SJSA1 (cell line): ENCODE measurements around the gene LZTR1. TPM values are rescaled to one million over a fixed set of nuclear protein-coding genes. Genes with fewer than 3 reads are reported as not detected.

Experiments used
- DNase-seq, 2 experiments: peaks; one replicate each; pipeline ENCODE4 v3.0.0-alpha.2; 2015 to 2020; ENCODE audit warnings: low spot score in 2 of 2, low read depth in 1 of 2
- H3K27ac ChIP-seq: fragments of 250-450 bp; sonication (Bioruptor Pico); 2 replicates; pipeline ENCODE4 v1.5.1; 2020; ENCODE audit warnings: mild to moderate bottlenecking, moderate library complexity
- H3K27me3 ChIP-seq: fragments of 250-450 bp; sonication (Bioruptor Pico); replicated peaks from 2 replicates; pipeline ENCODE4 v1.5.1; 2020; ENCODE audit warnings: mild to moderate bottlenecking, moderate library complexity
- H3K36me3 ChIP-seq: fragments of 250-450 bp; sonication (Bioruptor Pico); 2 replicates; pipeline ENCODE4 v1.5.1; 2020; ENCODE audit warnings: mild to moderate bottlenecking
- H3K4me1 ChIP-seq: fragments of 250-450 bp; sonication (Bioruptor Pico); replicated peaks from 2 replicates; pipeline ENCODE4 v1.6.1; 2021; ENCODE audit warnings: mild to moderate bottlenecking
- H3K4me3 ChIP-seq: fragments of 250-450 bp; sonication (Bioruptor Pico); 2 replicates; pipeline ENCODE4 v1.5.1; 2020; ENCODE audit warnings: mild to moderate bottlenecking
- H3K9me3 ChIP-seq: fragments of 250-450 bp; sonication (Bioruptor Pico); replicated peaks from 2 replicates; pipeline ENCODE4 v1.5.1; 2020; ENCODE audit warnings: mild to moderate bottlenecking
- total RNA-seq: library from RNA; depleted of rRNA; stranded (reverse); fragments of >200 nt; shearing (Covaris generic); gene quantifications from 2 replicates; pipeline ENCODE4 v1.2.3, GENCODE V29; 2014

The LZTR1 gene
- total RNA-seq, 1 experiment from 2014 or later = 21.9 TPM

DNA sequence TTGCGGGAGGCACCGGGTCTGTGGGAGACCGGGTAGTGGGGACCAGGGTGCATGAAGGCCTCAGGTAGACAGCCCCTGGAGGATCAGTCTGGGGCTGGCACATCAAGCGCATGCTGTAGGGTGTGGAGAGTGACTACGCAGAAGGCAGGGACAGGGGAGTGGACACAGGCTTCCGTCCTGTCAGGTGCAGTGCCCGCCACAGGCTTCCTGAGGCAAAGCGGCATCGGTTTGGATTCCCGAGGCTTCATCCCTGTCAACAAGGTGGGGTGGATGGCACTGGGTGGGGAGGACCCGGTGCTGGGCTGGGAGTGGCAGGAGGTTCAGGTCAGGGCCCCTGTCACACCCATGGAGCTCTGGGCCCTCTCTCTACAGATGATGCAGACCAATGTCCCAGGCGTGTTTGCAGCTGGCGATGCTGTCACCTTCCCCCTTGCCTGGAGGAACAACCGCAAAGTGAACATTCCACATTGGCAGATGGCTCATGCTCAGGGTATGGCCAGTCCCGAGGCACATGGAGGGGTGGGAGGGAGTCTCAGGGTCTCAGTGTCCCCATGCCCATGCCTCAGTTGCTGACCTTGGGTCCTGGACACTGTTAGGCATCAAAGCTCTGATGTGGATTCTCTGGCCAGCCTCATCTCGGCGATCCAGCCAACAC lies 4.5 kb upstream of the LZTR1 start:
- no peak for DNase-seq
- Histone ChIP-seq H3K4me1 (peaks cover 20% of the 10 kb centered on the region), H3K4me3 (no peak overlapping the region), H3K36me3 (peaks cover 8% of the 10 kb centered on the region), H3K27me3 (no peaks in the 10 kb centered on the region), H3K9me3 (peaks cover 10% of the 10 kb centered on the region; the same call in 1 of the 2 replicates), H3K27ac (no peak overlapping the region)

DNA sequence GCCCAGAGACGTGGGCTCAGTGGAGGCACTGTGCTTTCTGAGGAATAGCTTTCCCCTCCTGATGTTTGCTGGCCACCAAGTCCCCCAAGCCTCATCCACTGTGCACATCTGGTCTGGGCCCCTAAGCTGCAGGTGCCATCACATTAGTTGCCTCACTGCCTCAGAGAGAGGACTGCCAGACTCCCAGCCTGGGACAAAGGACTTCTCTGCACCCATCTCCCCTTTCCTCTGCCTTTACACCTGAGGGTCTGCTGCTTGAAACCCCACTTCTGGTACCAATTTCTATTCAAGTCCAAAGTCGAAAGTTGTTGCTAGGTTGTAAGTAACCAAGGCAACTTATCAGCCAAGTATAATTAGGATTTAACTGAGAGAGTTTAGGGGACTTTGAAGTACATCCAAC lies 3.7 kb upstream of the LZTR1 start:
- H3K36me3 ChIP-seq = peaks cover 8% of the 10 kb centered on the region

DNA sequence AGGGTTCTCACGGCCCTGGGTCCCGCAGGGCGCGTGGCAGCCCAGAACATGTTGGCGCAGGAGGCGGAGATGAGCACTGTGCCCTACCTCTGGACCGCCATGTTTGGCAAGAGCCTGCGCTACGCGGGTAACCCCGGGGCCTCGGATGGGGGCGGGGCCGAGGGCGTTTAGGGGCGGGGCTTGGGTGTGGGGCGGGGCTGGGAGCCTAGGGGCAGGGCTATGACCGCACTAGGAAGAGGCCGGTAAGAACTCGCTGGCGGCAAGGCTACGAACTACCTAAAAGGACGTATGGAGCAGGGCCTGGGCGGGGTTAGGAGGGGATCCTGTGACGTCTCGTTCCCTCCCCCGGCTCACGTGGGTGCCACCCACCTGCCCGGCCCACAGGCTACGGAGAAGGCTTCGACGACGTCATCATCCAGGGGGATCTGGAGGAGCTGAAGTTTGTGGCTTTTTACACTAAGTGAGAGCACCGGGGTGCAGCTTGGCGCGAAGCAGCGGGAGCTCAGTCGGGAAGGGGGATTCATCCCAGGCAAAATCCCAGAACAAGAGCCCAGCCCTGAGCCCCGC lies 2.8 kb upstream of the LZTR1 start:
- peaks cover 10% of the 10 kb centered on the region; the same call in 1 of the 2 replicates for H3K9me3 ChIP-seq
- peaks cover 13% of the 10 kb centered on the region for H3K36me3 ChIP-seq
- peaks cover 24% of the 10 kb centered on the region for H3K4me1 ChIP-seq
- DNase-seq = no peak
- H3K27me3 ChIP-seq = no peaks in the 10 kb centered on the region
- no peak overlapping the region for H3K4me3 ChIP-seq
- no peak overlapping the region for H3K27ac ChIP-seq

More for the DNA sequence above, 3.7 kb upstream of the LZTR1 start:
- H3K9me3 ChIP-seq = peaks cover 10% of the 10 kb centered on the region; the same call in 1 of the 2 replicates
- peaks cover 24% of the 10 kb centered on the region for H3K4me1 ChIP-seq
- H3K4me3 ChIP-seq = no peak overlapping the region
- no peaks in the 10 kb centered on the region for H3K27me3 ChIP-seq
- DNase-seq = no peak
- no peak overlapping the region for H3K27ac ChIP-seq

DNA sequence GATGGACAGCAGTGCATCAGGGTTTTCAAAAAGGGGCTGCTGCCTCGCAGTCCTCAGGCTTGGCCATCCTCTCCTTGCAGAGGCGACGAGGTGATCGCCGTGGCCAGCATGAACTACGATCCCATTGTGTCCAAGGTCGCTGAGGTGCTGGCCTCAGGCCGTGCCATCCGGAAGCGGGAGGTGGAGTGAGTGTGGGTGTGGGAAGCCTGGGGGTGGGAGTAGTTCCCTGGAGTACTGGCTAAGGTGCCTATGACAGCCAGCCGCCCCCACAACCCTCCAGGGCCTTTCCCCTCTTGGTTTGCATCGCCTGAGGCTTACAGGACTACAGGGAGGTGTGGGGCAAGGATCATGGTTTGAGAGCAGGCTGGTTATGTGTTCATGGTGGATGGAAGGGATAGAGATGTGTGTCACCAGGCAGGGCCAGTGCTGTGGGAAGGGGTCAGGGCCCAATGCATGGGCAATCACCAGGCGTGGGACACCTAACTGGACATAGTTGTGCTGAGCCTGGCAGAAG lies 2.1 kb upstream of the LZTR1 start:
- peaks cover 15% of the 10 kb centered on the region for H3K36me3 ChIP-seq
- no peaks in the 10 kb centered on the region for H3K27me3 ChIP-seq
- no peak overlapping the region for H3K27ac ChIP-seq
- peaks cover 24% of the 10 kb centered on the region for H3K4me1 ChIP-seq
- H3K9me3 ChIP-seq = peaks cover 10% of the 10 kb centered on the region; the same call in 1 of the 2 replicates
- H3K4me3 ChIP-seq = no peak overlapping the region
- DNase-seq = no peak

DNA sequence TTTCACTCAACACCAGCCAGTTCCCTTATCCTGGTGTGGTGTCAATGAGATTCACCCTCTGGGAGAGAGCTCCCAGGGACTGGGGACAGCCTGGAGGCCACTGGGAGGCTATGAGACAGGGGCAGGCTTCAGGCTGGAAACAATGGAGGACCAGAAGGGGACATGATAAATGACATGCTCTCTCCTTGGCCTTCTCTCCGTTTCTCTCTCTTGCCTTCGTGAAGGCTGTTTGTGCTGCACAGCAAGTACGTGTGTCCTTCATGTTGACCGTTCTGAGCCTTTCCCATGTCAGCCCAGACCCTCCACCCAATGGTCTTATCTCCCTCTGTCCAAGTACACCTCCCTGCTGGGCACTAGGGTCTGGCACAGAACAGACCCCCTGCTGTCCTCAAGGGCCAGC lies 1.6 kb upstream of the LZTR1 start:
- DNase-seq = no peak
- Histone ChIP-seq H3K27me3 (no peaks in the 10 kb centered on the region), H3K36me3 (peaks cover 15% of the 10 kb centered on the region), H3K27ac (no peak overlapping the region), H3K4me3 (no peak overlapping the region), H3K4me1 (peaks cover 24% of the 10 kb centered on the region), H3K9me3 (peaks cover 10% of the 10 kb centered on the region; the same call in 1 of the 2 replicates)

DNA sequence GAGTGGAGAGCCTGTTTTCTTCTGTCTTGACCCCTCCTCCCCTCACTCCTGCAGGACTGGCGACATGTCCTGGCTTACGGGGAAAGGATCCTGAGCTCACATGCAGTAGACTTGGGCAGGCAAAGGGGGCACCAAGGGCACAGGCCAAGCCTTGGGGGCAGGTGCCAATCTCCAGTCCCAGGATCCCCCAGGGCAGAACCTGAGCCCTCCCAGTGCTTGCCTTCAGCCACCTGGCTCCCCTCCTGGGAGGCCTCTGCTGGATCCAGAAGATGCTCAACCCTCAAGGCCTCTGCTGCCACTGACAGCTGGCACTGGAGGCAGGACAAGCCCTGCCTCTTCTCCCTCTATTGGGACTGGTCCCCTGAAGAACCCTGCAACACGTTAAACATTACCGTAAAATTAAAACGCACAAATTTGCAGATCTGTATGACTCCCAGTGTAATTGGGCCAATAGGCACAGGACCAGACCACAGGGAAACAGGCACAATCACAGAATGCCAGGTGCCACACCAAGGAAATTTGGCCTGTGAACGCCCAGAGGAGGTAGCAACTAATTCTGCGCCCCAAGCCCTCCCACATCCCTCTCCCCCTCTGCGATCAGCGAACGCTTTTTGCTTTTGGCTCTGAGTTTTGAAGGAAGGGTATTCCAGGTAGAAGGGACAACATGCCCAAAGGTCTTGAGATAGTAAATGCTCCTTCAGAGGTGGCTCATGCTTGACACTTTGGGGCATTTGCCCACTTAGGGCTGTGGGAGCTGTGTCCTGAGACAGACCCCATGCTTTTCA lies 967 bp upstream of the LZTR1 start:
- Histone ChIP-seq H3K4me3 (peak overlapping the region; percentile 91), H3K27ac (peak overlapping the region; percentile 64), H3K9me3 (peaks cover 10% of the 10 kb centered on the region; the same call in 1 of the 2 replicates), H3K36me3 (peaks cover 18% of the 10 kb centered on the region), H3K4me1 (peaks cover 24% of the 10 kb centered on the region), H3K27me3 (no peaks in the 10 kb centered on the region)
- no peak for DNase-seq

DNA sequence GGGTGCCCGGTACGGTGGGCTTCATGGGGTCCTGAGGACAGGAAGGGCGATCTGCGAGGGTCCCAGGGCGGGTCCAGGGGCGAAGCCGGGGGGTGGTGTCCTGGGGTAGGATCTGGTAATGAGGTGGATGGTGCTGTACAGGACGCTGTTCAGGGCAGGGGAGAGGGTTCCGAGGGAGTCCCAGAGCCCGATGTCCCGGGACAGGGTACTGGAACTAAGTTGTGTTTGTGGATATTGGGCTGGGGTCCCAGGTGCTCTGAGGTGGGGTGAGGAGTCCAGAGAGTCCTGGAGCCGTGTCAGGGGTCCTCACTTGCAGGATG lies 426 bp downstream of the LZTR1 start:
- peaks cover 24% of the 10 kb centered on the region for H3K36me3 ChIP-seq
- peak overlapping the region; percentile 64 for H3K27ac ChIP-seq
- peak overlapping the region; percentile 91 for H3K4me3 ChIP-seq
- peaks cover 10% of the 10 kb centered on the region; the same call in 1 of the 2 replicates for H3K9me3 ChIP-seq
- DNase-seq = no peak
- H3K4me1 ChIP-seq = peaks cover 24% of the 10 kb centered on the region
- H3K27me3 ChIP-seq = no peaks in the 10 kb centered on the region

DNA sequence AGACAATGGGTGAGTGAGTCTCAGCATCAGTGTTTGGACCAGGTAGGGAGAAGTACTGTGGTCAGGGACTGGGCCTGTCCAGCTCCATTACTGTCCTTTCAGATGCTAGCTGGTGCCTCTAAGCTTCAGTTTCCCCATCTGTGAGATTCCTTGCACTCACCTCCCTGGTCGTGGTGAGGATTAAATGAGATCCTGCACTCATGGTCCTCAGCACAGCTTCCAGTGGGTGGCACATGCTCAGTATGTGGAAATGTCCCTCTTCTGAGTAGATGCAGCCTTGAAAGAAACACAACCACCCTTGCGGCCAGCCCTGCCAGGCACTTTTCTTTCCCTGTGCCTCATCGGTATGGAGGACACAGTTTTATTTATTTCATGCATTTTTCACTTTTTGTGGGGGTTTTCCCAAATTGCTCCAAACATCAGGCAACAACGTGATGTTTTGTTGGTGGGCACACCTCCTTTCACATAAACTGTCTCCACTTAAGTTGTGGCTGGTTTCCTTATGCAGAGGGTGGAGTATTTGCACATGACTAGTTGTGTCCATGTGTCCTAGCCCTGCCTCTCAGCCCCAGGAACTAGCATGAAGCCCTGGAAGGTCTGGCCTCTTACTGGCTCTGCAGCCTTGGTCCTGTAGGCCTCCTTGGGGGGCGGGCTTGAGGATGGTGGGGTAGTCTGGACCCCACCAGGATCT lies 1.1 kb downstream of the LZTR1 start:
- Histone ChIP-seq H3K4me1 (peaks cover 24% of the 10 kb centered on the region), H3K4me3 (peak overlapping the region; percentile 91), H3K36me3 (peaks cover 31% of the 10 kb centered on the region), H3K27me3 (no peaks in the 10 kb centered on the region), H3K9me3 (peaks cover 10% of the 10 kb centered on the region; the same call in 1 of the 2 replicates), H3K27ac (no peak overlapping the region)
- DNase-seq = no peak

DNA sequence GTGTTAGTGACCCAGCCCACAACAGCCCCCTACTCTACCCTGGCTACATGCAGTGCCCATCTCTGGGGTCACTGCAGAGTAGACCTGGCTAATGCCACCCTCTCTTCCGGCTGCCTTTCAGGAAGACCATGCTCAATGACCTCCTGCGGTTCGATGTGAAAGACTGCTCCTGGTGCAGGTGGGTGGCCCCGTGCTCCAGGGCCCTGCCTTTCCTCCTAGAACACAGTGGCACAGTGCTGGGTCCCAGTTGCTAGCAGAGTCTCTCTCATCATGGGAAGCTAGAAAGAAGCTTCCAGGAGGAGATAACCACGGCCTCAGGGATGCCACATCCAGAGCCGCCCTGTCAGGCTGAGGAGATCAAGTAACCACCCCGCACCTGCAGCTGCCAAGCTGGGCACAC lies 3.6 kb downstream of the LZTR1 start:
- Histone ChIP-seq H3K9me3 (peaks cover 4% of the 10 kb centered on the region; the same call in 1 of the 2 replicates), H3K4me3 (no peak overlapping the region), H3K36me3 (peaks cover 40% of the 10 kb centered on the region), H3K27me3 (no peaks in the 10 kb centered on the region), H3K27ac (no peak overlapping the region), H3K4me1 (peaks cover 24% of the 10 kb centered on the region)
- DNase-seq = no peak

DNA sequence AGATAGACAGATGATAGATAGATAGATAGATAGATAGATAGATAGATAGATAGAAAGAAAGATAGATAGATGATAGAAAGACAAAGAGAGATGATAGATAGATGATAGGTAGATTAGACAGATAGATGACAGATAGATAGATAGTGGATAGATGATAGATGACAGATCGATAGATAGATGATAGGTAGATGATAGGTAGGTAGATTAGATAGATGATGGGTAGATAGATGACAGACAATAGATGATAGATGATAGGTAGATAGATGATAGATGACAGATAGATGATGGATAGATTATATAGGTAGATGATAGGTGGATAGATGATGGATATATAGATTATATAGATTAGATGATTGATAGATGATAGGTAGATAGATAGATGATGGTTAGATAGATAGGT lies 4.3 kb downstream of the LZTR1 start:
- Histone ChIP-seq H3K4me1 (peaks cover 19% of the 10 kb centered on the region), H3K27ac (no peak overlapping the region), H3K36me3 (peaks cover 47% of the 10 kb centered on the region), H3K9me3 (peaks cover 4% of the 10 kb centered on the region; the same call in 1 of the 2 replicates), H3K27me3 (no peaks in the 10 kb centered on the region), H3K4me3 (no peak overlapping the region)
- no peak for DNase-seq

DNA sequence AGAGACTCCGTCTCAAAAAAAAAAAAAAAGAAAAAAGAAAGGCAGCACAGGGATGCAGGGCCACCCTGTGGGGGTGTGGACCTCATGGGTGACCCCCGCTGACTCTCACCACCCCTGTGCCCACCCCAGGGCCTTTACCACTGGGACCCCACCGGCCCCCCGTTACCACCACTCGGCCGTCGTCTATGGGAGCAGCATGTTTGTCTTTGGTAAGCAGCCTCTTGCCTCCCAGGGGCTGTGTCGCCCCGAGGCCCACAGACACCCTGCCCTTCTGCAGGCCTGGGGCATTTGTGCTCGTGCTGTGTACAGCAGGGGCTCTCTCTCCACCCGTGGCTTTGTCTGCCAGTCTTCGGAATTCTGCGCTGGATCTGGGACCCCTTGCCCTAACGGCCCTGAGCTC lies 5.3 kb downstream of the LZTR1 start:
- no peak for DNase-seq
- Histone ChIP-seq H3K27ac (no peak overlapping the region), H3K4me3 (no peak overlapping the region), H3K36me3 (peaks cover 51% of the 10 kb centered on the region), H3K27me3 (no peaks in the 10 kb centered on the region), H3K9me3 (no peaks in the 10 kb centered on the region), H3K4me1 (peaks cover 9% of the 10 kb centered on the region)

DNA sequence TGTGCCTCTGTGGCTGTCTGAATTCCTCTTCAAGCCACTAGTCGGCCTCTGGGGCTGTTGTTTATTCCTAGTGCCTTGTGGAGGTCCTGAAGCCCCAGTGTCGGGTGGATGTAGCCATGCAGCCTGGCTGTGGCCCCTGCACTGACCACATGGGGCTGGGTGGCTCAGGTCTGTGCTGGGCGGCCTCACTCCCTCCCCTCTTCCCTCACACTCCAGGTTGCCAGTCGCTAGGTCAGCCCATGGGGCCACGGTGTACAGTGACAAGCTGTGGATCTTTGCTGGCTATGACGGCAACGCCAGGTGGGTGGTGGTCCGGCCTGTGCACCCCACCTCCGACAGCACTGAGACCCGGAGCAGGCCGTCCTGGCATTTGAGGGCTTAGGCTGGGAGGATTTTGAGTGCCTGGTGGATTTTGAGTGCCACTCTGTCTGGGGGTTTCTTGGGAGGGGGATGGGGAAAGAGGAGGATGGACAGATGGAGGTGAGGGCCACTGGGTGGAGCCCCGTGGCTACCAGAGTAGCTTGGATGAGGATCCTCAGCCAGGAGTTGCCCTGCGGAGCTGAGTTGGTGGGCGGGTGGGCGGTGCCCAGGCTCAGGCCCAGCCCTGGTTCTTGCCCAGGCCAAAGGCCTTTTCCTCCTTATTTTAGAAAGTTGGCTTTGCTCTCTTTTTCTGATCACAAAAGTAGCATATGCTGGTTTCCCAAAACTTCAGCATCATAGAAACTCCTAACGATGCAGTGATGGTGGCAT lies 6.7 kb downstream of the LZTR1 start:
- DNase-seq = no peak
- Histone ChIP-seq H3K4me1 (no peaks in the 10 kb centered on the region), H3K27ac (no peak overlapping the region), H3K27me3 (no peaks in the 10 kb centered on the region), H3K4me3 (no peak overlapping the region), H3K9me3 (no peaks in the 10 kb centered on the region), H3K36me3 (peaks cover 54% of the 10 kb centered on the region)
